SK-N-SH (cell line): Measurements from ENCODE around the gene ILK.

Source experiments
- GABPA ChIP-seq: IDR thresholded peaks from 2 replicates; pipeline ENCODE4 v1.4.0; 2012; ENCODE audit warnings: low read depth, mild to moderate bottlenecking
- POLR2AphosphoS5 ChIP-seq: IDR thresholded peaks from 2 replicates; pipeline ENCODE4 v1.6.1; 2012; ENCODE audit warnings: low read depth, low read length
- RAD21 ChIP-seq: IDR thresholded peaks from 2 replicates; pipeline ENCODE4 v1.6.1; 2012; ENCODE audit warnings: mild to moderate bottlenecking, low read length
- TAF1 ChIP-seq: IDR thresholded peaks from 2 replicates; pipeline ENCODE4 v1.6.1; 2012; ENCODE audit warnings: low read depth, mild to moderate bottlenecking, low read length, moderate library complexity, borderline replicate concordance
- TCF12 ChIP-seq: IDR thresholded peaks from 2 replicates; pipeline ENCODE4 v1.4.0; 2012
- TF ChIP-seq, protein P1 (sequence below): fragments of 200-600 bp; sonication (generic); IDR thresholded peaks from 2 replicates; pipeline ENCODE4 v1.6.1; 2017; ENCODE audit warnings: antibody characterized with exemption, mild to moderate bottlenecking, moderate library complexity
- TF ChIP-seq, protein P2 (sequence below): IDR thresholded peaks from 2 replicates; pipeline ENCODE4 v1.4.0; 2012; ENCODE audit warnings: low read depth
- TF ChIP-seq, protein P3 (sequence below): IDR thresholded peaks from 2 replicates; pipeline ENCODE4 v1.4.0; 2012; ENCODE audit warnings: low read depth, borderline replicate concordance

DNA sequence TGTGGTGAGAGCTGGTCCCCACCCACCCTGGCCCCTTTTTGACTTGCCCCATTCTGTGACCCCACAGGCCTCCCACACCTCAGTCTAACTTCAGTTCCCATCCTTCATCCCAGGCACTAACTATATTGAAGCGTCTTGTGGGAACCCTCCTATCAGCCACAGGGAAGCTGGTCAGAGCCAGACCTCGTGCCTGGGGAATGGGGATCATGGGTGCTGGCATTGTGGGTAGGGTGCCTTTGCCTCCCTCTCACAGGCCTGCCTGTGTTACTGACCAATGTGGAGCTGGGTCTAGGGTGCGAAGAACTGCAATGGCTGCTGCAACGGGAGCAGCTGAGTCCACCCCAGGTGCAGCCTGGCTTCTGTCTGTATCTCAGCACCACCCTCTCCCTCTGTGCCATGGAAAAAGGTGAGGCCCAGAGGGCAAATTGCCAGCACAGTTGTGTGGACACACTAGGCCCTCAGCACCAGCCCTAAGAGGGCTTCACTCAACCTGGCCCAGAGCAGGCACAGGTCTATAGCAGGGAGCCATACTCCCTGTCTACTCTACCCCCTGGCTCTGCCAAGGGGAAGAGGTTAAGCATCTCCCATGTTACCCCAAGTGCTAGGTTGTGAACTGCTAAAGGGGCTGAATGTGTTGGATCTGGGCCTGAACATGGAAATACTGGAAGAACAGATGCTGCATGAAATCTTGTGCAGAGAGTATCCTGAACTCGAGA, 37.4 kb upstream of the ILK start:
- TF ChIP-seq, protein P1, sequence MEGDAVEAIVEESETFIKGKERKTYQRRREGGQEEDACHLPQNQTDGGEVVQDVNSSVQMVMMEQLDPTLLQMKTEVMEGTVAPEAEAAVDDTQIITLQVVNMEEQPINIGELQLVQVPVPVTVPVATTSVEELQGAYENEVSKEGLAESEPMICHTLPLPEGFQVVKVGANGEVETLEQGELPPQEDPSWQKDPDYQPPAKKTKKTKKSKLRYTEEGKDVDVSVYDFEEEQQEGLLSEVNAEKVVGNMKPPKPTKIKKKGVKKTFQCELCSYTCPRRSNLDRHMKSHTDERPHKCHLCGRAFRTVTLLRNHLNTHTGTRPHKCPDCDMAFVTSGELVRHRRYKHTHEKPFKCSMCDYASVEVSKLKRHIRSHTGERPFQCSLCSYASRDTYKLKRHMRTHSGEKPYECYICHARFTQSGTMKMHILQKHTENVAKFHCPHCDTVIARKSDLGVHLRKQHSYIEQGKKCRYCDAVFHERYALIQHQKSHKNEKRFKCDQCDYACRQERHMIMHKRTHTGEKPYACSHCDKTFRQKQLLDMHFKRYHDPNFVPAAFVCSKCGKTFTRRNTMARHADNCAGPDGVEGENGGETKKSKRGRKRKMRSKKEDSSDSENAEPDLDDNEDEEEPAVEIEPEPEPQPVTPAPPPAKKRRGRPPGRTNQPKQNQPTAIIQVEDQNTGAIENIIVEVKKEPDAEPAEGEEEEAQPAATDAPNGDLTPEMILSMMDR, result no peak
- TF ChIP-seq POLR2AphosphoS5 (no peak), GABPA (no peak), RAD21 (no peak), TAF1 (no peak), TCF12 (no peak)
- TF ChIP-seq, protein P2, sequence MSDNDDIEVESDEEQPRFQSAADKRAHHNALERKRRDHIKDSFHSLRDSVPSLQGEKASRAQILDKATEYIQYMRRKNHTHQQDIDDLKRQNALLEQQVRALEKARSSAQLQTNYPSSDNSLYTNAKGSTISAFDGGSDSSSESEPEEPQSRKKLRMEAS, result no peak
- TF ChIP-seq, protein P3, sequence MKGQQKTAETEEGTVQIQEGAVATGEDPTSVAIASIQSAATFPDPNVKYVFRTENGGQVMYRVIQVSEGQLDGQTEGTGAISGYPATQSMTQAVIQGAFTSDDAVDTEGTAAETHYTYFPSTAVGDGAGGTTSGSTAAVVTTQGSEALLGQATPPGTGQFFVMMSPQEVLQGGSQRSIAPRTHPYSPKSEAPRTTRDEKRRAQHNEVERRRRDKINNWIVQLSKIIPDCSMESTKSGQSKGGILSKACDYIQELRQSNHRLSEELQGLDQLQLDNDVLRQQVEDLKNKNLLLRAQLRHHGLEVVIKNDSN, result no peak
